HCT116 (cell line): ENCODE data around the gene BRD3OS. TPM values are rescaled to one million over a fixed set of nuclear protein-coding genes. Genes with fewer than 3 reads are reported as not detected.

ENCODE experiments used
- ATAC-seq: fragments of 200-7000 bp; cut with Tn5 transposase; 2 replicates; pipeline ENCODE4 v1.9.1; 2020; ENCODE audit warnings: mild to moderate bottlenecking, moderate library complexity
- BruUV-seq: library from RNA; stranded (reverse); fragments of 400-500 nt; replicated peaks from 2 replicates; lab custom pipeline; 2021; lab: Mats Ljungman, UMichigan
- CTCF ChIA-PET: fragments of 300-600 bp; sonication (Branson Sonifier 250); formaldehyde crosslinking; loops from one replicate; lab custom pipeline; 2021; ENCODE audit warnings: antibody characterized with exemption; lab: Charles Lee
- POLR2A ChIA-PET: fragments of 300-600, 350-600 bp; sonication (Branson Sonifier 250); formaldehyde crosslinking; loops from one replicate; lab custom pipeline; 2021; ENCODE audit warnings: antibody characterized with exemption; lab: Charles Lee
- RAD21 ChIA-PET, 2 experiments: fragments of 300-600 bp; sonication (Branson Sonifier 250); formaldehyde crosslinking; loops; one replicate each; lab custom pipeline; 2023; ENCODE audit warnings: low total read pairs in 2 of 2; ENCODE audit not compliant: uncharacterized antibody in 2 of 2, unreplicated experiment in 2 of 2, low non-redundant PET in 1 of 2; lab: Charles Lee
- DNase-seq: peaks from one replicate; pipeline ENCODE4 v3.0.0-alpha.2; 2010; ENCODE audit warnings: low read depth, low spot score
- H2AFZ ChIP-seq: fragments of 200-600 bp; shearing (Covaris generic), sonication (generic); 2 replicates; pipeline ENCODE4 v1.6.1; 2017; ENCODE audit warnings: low read depth, mixed run types, mixed read lengths, antibody characterized with exemption, low read length; ENCODE audit not compliant: poor library complexity, severe bottlenecking
- H3K27ac ChIP-seq: 2 replicates; pipeline ENCODE4 v1.5.1; 2012; ENCODE audit warnings: low read depth, low read length
- H3K27me3 ChIP-seq: fragments of 200-600 bp; sonication (generic); 2 replicates; pipeline ENCODE4 v1.6.1; 2016; ENCODE audit warnings: mixed run types, low read length, mixed read lengths; ENCODE audit not compliant: insufficient read depth
- H3K36me3 ChIP-seq, 2 experiments: fragments of 200-500 bp in 1 of 2; fragments of 200-600 bp in 1 of 2; sonication (Bioruptor generic) in 1 of 2; sonication (generic) in 1 of 2; 2 replicates each; pipeline versions ENCODE4 v1.5.1 to v1.6.1; 2014 to 2016; ENCODE audit warnings: low read length in 2 of 2, inconsistent platforms in 1 of 2, mixed read lengths in 1 of 2, mixed run types in 1 of 2; ENCODE audit not compliant: insufficient read depth in 2 of 2, control insufficient read depth in 1 of 2
- H3K4me1 ChIP-seq, 2 experiments: fragments of 200-600 bp in 1 of 2; sonication (generic) in 1 of 2; 2 replicates each; pipeline versions ENCODE4 v1.5.1 to v1.6.1; 2012 to 2017; ENCODE audit warnings: low read length in 2 of 2, inconsistent platforms in 1 of 2, mild to moderate bottlenecking in 1 of 2, mixed read lengths in 1 of 2, mixed run types in 1 of 2, moderate library complexity in 1 of 2; ENCODE audit not compliant: insufficient read depth in 2 of 2, control insufficient read depth in 1 of 2
- H3K4me2 ChIP-seq: fragments of 200-600 bp; sonication (generic); 2 replicates; pipeline ENCODE4 v1.6.1; 2017; ENCODE audit warnings: mixed run types, low read length, mixed read lengths
- H3K4me3 ChIP-seq, 2 experiments: fragments of 200-600 bp in 1 of 2; sonication (generic) in 1 of 2; replicated peaks in 1 of 2; 2 replicates each; pipeline ENCODE4 v1.5.1; 2011 to 2016; ENCODE audit warnings: low read length in 2 of 2, control low read depth in 1 of 2, low read depth in 1 of 2, mild to moderate bottlenecking in 1 of 2, mixed read lengths in 1 of 2, mixed run types in 1 of 2
- H3K79me2 ChIP-seq: fragments of 200-600 bp; sonication (generic); 2 replicates; pipeline ENCODE4 v1.6.1; 2017; ENCODE audit warnings: mild to moderate bottlenecking, mixed run types, low read length, moderate library complexity, mixed read lengths; ENCODE audit not compliant: insufficient read depth
- H3K9ac ChIP-seq: fragments of 200-600 bp; sonication (generic); 2 replicates; pipeline ENCODE4 v1.6.1; 2016; ENCODE audit warnings: low read length, mixed read lengths
- H3K9me2 ChIP-seq: fragments of 200-600 bp; sonication (generic), shearing (Covaris generic); 2 replicates; pipeline ENCODE4 v1.6.1; 2017; ENCODE audit warnings: mixed run types, mild to moderate bottlenecking, moderate library complexity; ENCODE audit not compliant: insufficient read depth
- H3K9me3 ChIP-seq, 2 experiments: fragments of 200-500 bp in 1 of 2; fragments of 200-600 bp in 1 of 2; sonication (Bioruptor generic) in 1 of 2; sonication (generic) in 1 of 2; 2 replicates each; pipeline ENCODE4 v1.6.1; 2014 to 2017; ENCODE audit warnings: low read length in 2 of 2, mixed read lengths in 2 of 2, inconsistent platforms in 1 of 2, low read depth in 1 of 2, mild to moderate bottlenecking in 1 of 2, mixed run types in 1 of 2, moderate library complexity in 1 of 2; ENCODE audit not compliant: control insufficient read depth in 1 of 2, insufficient read depth in 1 of 2
- H4K20me1 ChIP-seq: fragments of 200-600 bp; sonication (generic), shearing (Covaris generic); 2 replicates; pipeline ENCODE4 v1.6.1; 2017; ENCODE audit warnings: mixed run types, mild to moderate bottlenecking, moderate library complexity; ENCODE audit not compliant: insufficient read depth
- ATF3 ChIP-seq: IDR thresholded peaks from 2 replicates; pipeline ENCODE4 v1.6.1; 2012
- CBX3 ChIP-seq: IDR thresholded peaks from 2 replicates; pipeline ENCODE4 v1.6.1; 2012; ENCODE audit warnings: low read depth
- CTCF ChIP-seq, 3 experiments: fragments of 200-600 bp in 1 of 3; sonication (generic) in 1 of 3; IDR thresholded peaks in 2 of 3; conservative IDR thresholded peaks in 1 of 3; 2 replicates each; pipeline ENCODE4 v1.5.1; 2012 to 2017; ENCODE audit warnings: low read depth in 2 of 3, low read length in 2 of 3, antibody characterized with exemption in 1 of 3, borderline replicate concordance in 1 of 3, control low read depth in 1 of 3, mild to moderate bottlenecking in 1 of 3, mixed read lengths in 1 of 3, mixed run types in 1 of 3, moderate library complexity in 1 of 3; ENCODE audit not compliant: insufficient read depth in 1 of 3
- EGR1 ChIP-seq: IDR thresholded peaks from 2 replicates; pipeline ENCODE4 v1.6.1; 2012; ENCODE audit warnings: low read depth
- EZH2 ChIP-seq: fragments of 200-600 bp; sonication (generic); IDR thresholded peaks from 2 replicates; pipeline ENCODE4 v1.6.1; 2017; ENCODE audit warnings: antibody characterized with exemption, mixed run types
- EZH2phosphoT487 ChIP-seq: fragments of 200-600 bp; IDR thresholded peaks from 2 replicates; pipeline ENCODE4 v1.6.1; 2018; ENCODE audit warnings: antibody characterized with exemption, borderline replicate concordance
- FOSL1 ChIP-seq: IDR thresholded peaks from 2 replicates; pipeline ENCODE4 v1.6.1; 2012; ENCODE audit warnings: low read depth
- JUND ChIP-seq: IDR thresholded peaks from 2 replicates; pipeline ENCODE4 v1.6.1; 2012
- MAX ChIP-seq: IDR thresholded peaks from 2 replicates; pipeline ENCODE4 v1.6.1; 2012
- POLR2A ChIP-seq: IDR thresholded peaks from 2 replicates; pipeline ENCODE4 v1.7.0; 2011; ENCODE audit warnings: borderline replicate concordance; ENCODE audit not compliant: insufficient read depth, insufficient read length; ENCODE audit errors: extremely low read depth
- POLR2AphosphoS5 ChIP-seq: IDR thresholded peaks from 2 replicates; pipeline ENCODE4 v1.6.1; 2011; ENCODE audit warnings: mild to moderate bottlenecking, low read depth, low read length, moderate library complexity
- RAD21 ChIP-seq: IDR thresholded peaks from 2 replicates; pipeline ENCODE4 v1.6.1; 2012; ENCODE audit warnings: low read depth, mild to moderate bottlenecking
- SIN3A ChIP-seq: IDR thresholded peaks from 2 replicates; pipeline ENCODE4 v1.6.1; 2012; ENCODE audit warnings: low read depth
- SP1 ChIP-seq: IDR thresholded peaks from 2 replicates; pipeline ENCODE4 v1.6.1; 2012; ENCODE audit warnings: low read depth
- SRF ChIP-seq: IDR thresholded peaks from 2 replicates; pipeline ENCODE4 v1.6.1; 2012; ENCODE audit warnings: low read depth
- TCF7L2 ChIP-seq: IDR thresholded peaks from 2 replicates; pipeline ENCODE4 v1.7.0; 2011; ENCODE audit warnings: borderline replicate concordance, inconsistent platforms; ENCODE audit not compliant: insufficient read depth, insufficient read length; ENCODE audit errors: extremely low read depth
- YY1 ChIP-seq: IDR thresholded peaks from 2 replicates; pipeline ENCODE4 v1.6.1; 2011; ENCODE audit warnings: low read length, low read depth, moderate library complexity, mild to moderate bottlenecking; ENCODE audit not compliant: insufficient replicate concordance; ENCODE audit errors: extremely low read depth
- ZFX ChIP-seq: fragments of 450-650 bp; IDR thresholded peaks from 2 replicates; pipeline ENCODE4 v1.6.1; 2017
- ZNF274 ChIP-seq: fragments of 200-500 bp; sonication (Bioruptor generic); IDR thresholded peaks from 2 replicates; pipeline ENCODE4 v1.6.1; 2014; ENCODE audit warnings: mild to moderate bottlenecking, low read depth, low read length, inconsistent platforms
- intact Hi-C: fragments of 100-400 bp; cut with micrococcal nuclease; formaldehyde crosslinking; loops from 2 replicates; pipeline ENCODE4 v1.10.0; 2022
- total RNA-seq: library from RNA; stranded (reverse); gene quantifications from one replicate; pipeline ENCODE4 v1.2.1, GENCODE V29; 2021; ENCODE audit not compliant: unreplicated experiment

BRD3OS gene
- total RNA-seq, 1 experiment from 2014 or later, result 17.0 TPM

GRCh38 chr9:134050726-134051125, 25.4 kb downstream of the BRD3OS start:
- no peaks in the 10 kb centered on the region for H3K9me3 ChIP-seq
- ATAC-seq (no peak), DNase-seq (no peak)
- H3K27me3 ChIP-seq, result no peaks in the 10 kb centered on the region
- BruUV-seq, result no TSS peak
- intact Hi-C loops, result no loop called here
- ChIA-PET POLR2A (no interaction called here), CTCF (no interaction called here), RAD21 (no interaction called here)
- H3K9ac ChIP-seq, result no peak overlapping the region
- H3K4me3 ChIP-seq, result no peak overlapping the region
- no peak overlapping the region for H2AFZ ChIP-seq
- H3K4me1 ChIP-seq, result peaks cover 0 to 4% of the 10 kb centered on the region in 2 experiments; a peak in 1 of 4 replicates
- peaks cover 7 to 10% of the 10 kb centered on the region in 2 experiments; a peak in 2 of 4 replicates for H3K36me3 ChIP-seq
- no peaks in the 10 kb centered on the region for H4K20me1 ChIP-seq
- H3K9me2 ChIP-seq, result no peaks in the 10 kb centered on the region
- no peak overlapping the region for H3K4me2 ChIP-seq
- no peak for TF ChIP-seq POLR2AphosphoS5
- TF ChIP-seq POLR2A, result no peak
- TF ChIP-seq ZFX, result no peak
- no peak for TF ChIP-seq JUND
- TF ChIP-seq SRF, result no peak
- TF ChIP-seq SP1, result no peak
- no peak for TF ChIP-seq CTCF (IDR thresholded peaks at IDR 0.05 in 2 of 3, conservative IDR thresholded peaks at IDR 0.05 in 1 of 3; ENCODE audit: borderline replicate concordance in 1 of 3, insufficient read depth in 1 of 3, low read depth in 2 of 3, low read length in 2 of 3)
- no peak for TF ChIP-seq TCF7L2
- no peak for TF ChIP-seq FOSL1
- no peak for TF ChIP-seq ATF3
- TF ChIP-seq SIN3A, result no peak
- no peak for TF ChIP-seq EZH2phosphoT487
- TF ChIP-seq ZNF274, result no peak
- TF ChIP-seq EGR1, result no peak
- no peak for TF ChIP-seq MAX
- TF ChIP-seq EZH2, result no peak
- TF ChIP-seq CBX3, result no peak
- no peak for TF ChIP-seq RAD21
- TF ChIP-seq YY1, result no peak
- no peak overlapping the region for H3K27ac ChIP-seq
- H3K79me2 ChIP-seq, result peaks cover 3% of the 10 kb centered on the region; the same call in 1 of the 2 replicates
